ENCODE results near the gene KLHL29. TPM values are rescaled to one million over a fixed set of nuclear protein-coding genes. Genes with fewer than 3 reads are reported as not detected.
A peak's percentile ranks its signal among the peaks of the same experiment; 100 is the strongest.

The KLHL29 gene
- total and polyA plus RNA-seq, 10 donors, result 1.5 to 30.5 (median 9.4) TPM

DNA sequence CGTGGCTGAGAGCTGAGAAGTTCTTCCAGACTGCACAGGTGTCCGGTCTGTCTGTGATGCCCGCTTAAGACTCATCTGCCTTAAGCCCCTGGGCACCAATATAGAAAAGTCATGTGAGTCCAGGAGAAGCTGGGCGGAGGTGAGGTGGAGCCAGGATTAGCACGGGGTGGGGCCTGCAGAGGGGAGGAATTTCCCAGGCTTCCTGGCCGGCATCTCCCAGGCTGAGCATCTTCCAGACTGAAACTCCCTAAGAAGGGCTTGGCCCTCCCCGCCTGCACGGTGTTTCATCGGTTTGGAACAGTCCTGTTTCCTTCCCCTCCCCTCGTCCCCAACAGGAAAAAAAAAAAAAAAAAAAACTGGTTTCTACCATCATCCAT is 271.6 kb downstream of the KLHL29 start:
- no peaks in the 10 kb centered on the region for H3K27me3 ChIP-seq (replicated peaks in 1 of 7)
- H3K36me3 ChIP-seq, result no peaks in the 10 kb centered on the region
- TF ChIP-seq CTCF (IDR thresholded peaks at IDR 0.05 in 8 of 11, conservative IDR thresholded peaks at IDR 0.05 in 3 of 11), result no peak
- TF ChIP-seq POLR2A (IDR thresholded peaks at IDR 0.05), result no peak
- no peak for TF ChIP-seq POLR2AphosphoS5 (IDR thresholded peaks at IDR 0.05)
- no peak overlapping the region for H3K4me3 ChIP-seq
- H3K27ac ChIP-seq, result no peak overlapping the region
- intact Hi-C loops (cut with DNase I; ENCODE audit: low total_unique reads), result no loop called here
- no peak for DNase-seq
- WGBS, 5 donors, result 55 to 72% (median 61%) methylated on average over 10 of the region's 10 CpGs
- H3K4me1 ChIP-seq, result no peaks in the 10 kb centered on the region
- peaks cover 0 to 4% (median 0%) of the 10 kb centered on the region in 8 donors for H3K9me3 ChIP-seq

- H3K4me3 ChIP-seq, result no peak overlapping the region
- no peaks in the 10 kb centered on the region for H3K4me1 ChIP-seq
- TF ChIP-seq POLR2AphosphoS5 (IDR thresholded peaks at IDR 0.05) (no peak), CTCF (IDR thresholded peaks at IDR 0.05 in 8 of 11, conservative IDR thresholded peaks at IDR 0.05 in 3 of 11) (no peak), POLR2A (IDR thresholded peaks at IDR 0.05) (no peak)
- WGBS, 5 donors, result 74 to 92% (median 85%) methylated on average over 1 of the region's 1 CpG
- peaks cover 0 to 3% (median 0%) of the 10 kb centered on the region in 7 donors for H3K27me3 ChIP-seq (replicated peaks in 1 of 7)
- no peak overlapping the region for H3K27ac ChIP-seq
- intact Hi-C loops (cut with DNase I; ENCODE audit: low total_unique reads), result no loop called here
- H3K36me3 ChIP-seq, result no peaks in the 10 kb centered on the region
- DNase-seq, result no peak
- H3K9me3 ChIP-seq, result no peaks in the 10 kb centered on the region
Observed at GRCh38 chr2:23657371-23657770, 272.4 kb downstream of the KLHL29 start.

DNA sequence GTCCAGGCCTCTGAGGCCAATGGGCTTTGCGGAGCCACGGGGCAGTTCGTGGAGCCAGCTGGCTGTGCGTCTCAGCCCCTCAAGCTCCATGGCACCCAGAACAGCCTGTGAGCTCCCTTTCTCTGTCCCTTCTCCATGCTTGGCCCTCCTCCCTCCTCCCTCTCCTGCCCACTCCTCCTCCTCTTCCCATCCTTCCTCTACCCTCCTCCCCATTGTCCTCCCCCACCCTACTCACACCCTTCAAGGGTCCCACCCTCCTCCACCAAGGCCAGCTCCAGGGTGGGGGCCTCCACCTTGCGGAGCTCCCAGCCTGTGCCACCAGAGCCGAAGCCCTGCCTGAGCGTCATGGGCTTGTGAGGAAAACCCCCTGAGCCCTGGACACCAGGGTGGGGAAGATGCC is 273.0 kb downstream of the KLHL29 start:
- no peaks in the 10 kb centered on the region for H3K36me3 ChIP-seq
- peaks cover 0 to 9% (median 0%) of the 10 kb centered on the region in 7 donors for H3K27me3 ChIP-seq (replicated peaks in 1 of 7)
- TF ChIP-seq POLR2AphosphoS5 (IDR thresholded peaks at IDR 0.05) (no peak), CTCF (IDR thresholded peaks at IDR 0.05 in 8 of 11, conservative IDR thresholded peaks at IDR 0.05 in 3 of 11) (no peak), POLR2A (IDR thresholded peaks at IDR 0.05) (no peak)
- intact Hi-C loops (cut with DNase I; ENCODE audit: low total_unique reads), result no loop called here
- H3K4me1 ChIP-seq, result peaks cover 0 to 2% (median 0%) of the 10 kb centered on the region in 6 donors
- no peaks in the 10 kb centered on the region for H3K9me3 ChIP-seq
- 88 to 98% (median 94%) methylated on average over 7 of the region's 7 CpGs for WGBS, 5 donors
- no peak overlapping the region for H3K4me3 ChIP-seq
- no peak for DNase-seq
- H3K27ac ChIP-seq, result no peak overlapping the region

DNA sequence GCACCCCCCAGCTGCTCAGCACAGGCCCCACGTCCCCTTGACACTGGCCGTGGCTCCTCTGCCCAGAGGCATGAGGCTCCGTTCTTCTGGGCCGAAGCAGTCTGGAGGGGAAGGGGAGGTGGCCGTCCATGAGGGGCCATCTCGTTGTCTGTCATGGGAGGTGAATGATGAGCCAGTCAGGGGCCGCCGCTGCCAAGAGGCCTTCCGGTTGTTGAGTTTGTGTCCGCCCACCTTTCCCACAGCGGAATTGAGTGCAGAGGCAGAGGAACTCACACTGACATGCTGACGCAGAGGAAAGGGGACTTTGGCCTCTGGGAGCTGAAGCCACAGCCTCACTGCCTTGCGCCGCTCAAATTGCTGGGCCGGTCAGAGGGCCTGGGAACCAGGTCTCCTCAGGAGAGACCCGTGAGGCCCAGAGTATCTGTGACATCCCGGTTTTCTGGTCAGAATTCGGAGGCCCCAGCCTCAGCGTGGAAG is 273.5 kb downstream of the KLHL29 start:
- H3K36me3 ChIP-seq, result no peaks in the 10 kb centered on the region
- WGBS, 5 donors, result 25 to 43% (median 35%) methylated on average over 10 to 19 of the region's 19 CpGs
- H3K27me3 ChIP-seq (replicated peaks in 1 of 7), result peaks cover 0 to 15% (median 0%) of the 10 kb centered on the region in 7 donors
- TF ChIP-seq POLR2A (IDR thresholded peaks at IDR 0.05) (no peak), CTCF (IDR thresholded peaks at IDR 0.05 in 8 of 11, conservative IDR thresholded peaks at IDR 0.05 in 3 of 11) (no peak), POLR2AphosphoS5 (IDR thresholded peaks at IDR 0.05) (peak in 1 of 3 donors; percentile 36)
- DNase-seq, result no peak
- intact Hi-C loops (cut with DNase I; ENCODE audit: low total_unique reads), result no loop called here
- no peak overlapping the region for H3K27ac ChIP-seq
- H3K4me1 ChIP-seq, result peaks cover 0 to 7% (median under 1%) of the 10 kb centered on the region in 6 donors
- no peak overlapping the region for H3K4me3 ChIP-seq
- H3K9me3 ChIP-seq, result no peaks in the 10 kb centered on the region
